ENCODE results near the gene OPTC. TPM values are rescaled to one million over a fixed set of nuclear protein-coding genes. Genes with fewer than 3 reads are reported as not detected.

Gene OPTC
- total and polyA plus RNA-seq, 8 donors, result not detected

DNA sequence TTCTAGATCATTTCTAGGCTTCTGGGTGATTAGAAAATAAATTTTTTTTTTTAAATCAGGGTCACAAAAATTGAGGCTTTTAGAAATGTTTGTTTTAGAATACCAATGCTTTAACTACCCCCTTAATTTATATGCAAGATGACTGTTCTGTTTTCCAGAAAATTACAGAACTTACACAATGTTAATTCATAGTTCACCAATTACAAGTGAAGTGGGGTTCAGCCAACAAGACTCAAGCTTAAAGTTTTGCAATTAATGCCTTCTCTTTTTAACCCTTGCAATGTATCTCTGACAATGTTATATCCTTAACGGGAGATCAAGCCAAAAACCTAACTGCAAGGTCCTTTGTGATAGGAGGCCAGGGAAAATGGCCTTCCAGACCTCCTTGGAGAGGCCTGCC, 12.8 kb upstream of the OPTC start:
- Histone ChIP-seq H3K4me1 (peaks cover 15 to 53% (median 32%) of the 10 kb centered on the region in 4 donors), H3K4me3 (peak overlapping the region in 1 of 4 donors; percentile 20), H3K27ac (peak overlapping the region in 4 of 5 donors; percentile 61 to 83 (median 78)), H3K27me3 (no peaks in the 10 kb centered on the region), H3K9me3 (no peaks in the 10 kb centered on the region), H3K36me3 (peaks cover 0 to 17% (median 8%) of the 10 kb centered on the region in 4 donors)
- no peak for DNase-seq
- no peak for TF ChIP-seq POLR2AphosphoS5 (IDR thresholded peaks at IDR 0.05)
- no peak for TF ChIP-seq EP300 (IDR thresholded peaks at IDR 0.05)
- TF ChIP-seq CTCF (IDR thresholded peaks at IDR 0.05), result no peak
- no peak for TF ChIP-seq POLR2A (IDR thresholded peaks at IDR 0.05)
- 42 to 53% (median 50%) methylated on average over 1 of the region's 1 CpG for WGBS, 5 donors
- intact Hi-C loops (cut with DNase I; ENCODE audit: low total_unique reads), result no loop called here

GRCh38 chr1:203486618-203487370, 7.2 kb upstream of the OPTC start:
- peaks cover 5 to 34% (median 20%) of the 10 kb centered on the region in 4 donors for H3K4me1 ChIP-seq
- H3K9me3 ChIP-seq, result no peaks in the 10 kb centered on the region
- intact Hi-C loops (cut with DNase I; ENCODE audit: low total_unique reads), result loop anchor here (5.0 kb wide), 2 partner anchors 144 to 219 kb away; no protein-coding TSS in a partner anchor
- peak overlapping the region; percentile 11 to 87 (median 79) for H3K27ac ChIP-seq
- no peaks in the 10 kb centered on the region for H3K27me3 ChIP-seq
- H3K4me3 ChIP-seq, result peak overlapping the region; percentile 38 to 46 (median 40)
- DNase-seq, result no peak
- H3K36me3 ChIP-seq, result peaks cover 0 to 17% (median 8%) of the 10 kb centered on the region in 4 donors
- 82 to 85% (median 83%) methylated on average over 28 of the region's 28 CpGs for WGBS, 5 donors
- TF ChIP-seq EP300 (IDR thresholded peaks at IDR 0.05) (no peak), POLR2AphosphoS5 (IDR thresholded peaks at IDR 0.05) (no peak), POLR2A (IDR thresholded peaks at IDR 0.05) (no peak), CTCF (IDR thresholded peaks at IDR 0.05) (no peak)

DNA sequence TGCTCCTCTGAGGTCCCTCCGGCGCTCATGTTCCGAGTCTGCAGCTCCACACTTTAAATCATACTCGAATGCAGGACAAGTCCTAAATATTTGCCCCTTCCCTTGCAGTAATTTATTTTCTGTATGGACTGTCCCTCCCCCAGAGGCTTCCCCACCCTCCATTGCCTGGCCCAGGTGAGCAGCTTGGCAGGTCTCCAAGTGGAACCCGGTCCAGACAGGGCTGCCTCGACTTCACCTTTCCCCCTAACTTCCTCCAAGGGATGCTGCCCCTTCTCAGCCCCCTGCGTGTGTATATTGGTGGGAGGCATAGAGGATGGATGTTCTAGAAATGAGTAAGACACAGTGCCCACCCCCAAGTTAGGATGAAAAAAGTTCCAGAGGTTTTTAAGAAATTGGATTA, 5.4 kb upstream of the OPTC start:
- Histone ChIP-seq H3K36me3 (peaks cover 0 to 13% (median 6%) of the 10 kb centered on the region in 4 donors), H3K9me3 (no peaks in the 10 kb centered on the region), H3K4me3 (no peak overlapping the region), H3K27ac (peak overlapping the region in 2 of 5 donors; percentile 79 to 87), H3K4me1 (peaks cover 4 to 30% (median 19%) of the 10 kb centered on the region in 4 donors), H3K27me3 (no peaks in the 10 kb centered on the region)
- WGBS, 5 donors, result 69 to 87% (median 81%) methylated on average over 7 of the region's 7 CpGs
- no peak for DNase-seq
- TF ChIP-seq POLR2AphosphoS5 (IDR thresholded peaks at IDR 0.05) (no peak), CTCF (IDR thresholded peaks at IDR 0.05) (no peak), EP300 (IDR thresholded peaks at IDR 0.05) (no peak), POLR2A (IDR thresholded peaks at IDR 0.05) (no peak)
- intact Hi-C loops (cut with DNase I; ENCODE audit: low total_unique reads), result loop anchor here (5.0 kb wide), 2 partner anchors 146 to 221 kb away; no protein-coding TSS in a partner anchor

GRCh38 chr1:203490607-203491006, 3.3 kb upstream of the OPTC start:
- no peaks in the 10 kb centered on the region for H3K9me3 ChIP-seq
- H3K27ac ChIP-seq, result no peak overlapping the region
- DNase-seq, result no peak
- peaks cover 4 to 22% (median 19%) of the 10 kb centered on the region in 4 donors for H3K4me1 ChIP-seq
- intact Hi-C loops (cut with DNase I; ENCODE audit: low total_unique reads), result no loop called here
- H3K36me3 ChIP-seq, result peaks cover 0 to under 1% (median 0%) of the 10 kb centered on the region in 4 donors
- no peak overlapping the region for H3K4me3 ChIP-seq
- no peaks in the 10 kb centered on the region for H3K27me3 ChIP-seq
- 91 to 98% (median 97%) methylated on average over 9 of the region's 9 CpGs for WGBS, 5 donors
- TF ChIP-seq POLR2A (IDR thresholded peaks at IDR 0.05) (no peak), EP300 (IDR thresholded peaks at IDR 0.05) (no peak), CTCF (IDR thresholded peaks at IDR 0.05) (no peak), POLR2AphosphoS5 (IDR thresholded peaks at IDR 0.05) (no peak)

Data from stomach (tissue), 9 donors.